ENCODE results near the gene GABBR1.
A peak's percentile ranks its signal among the peaks of the same experiment; 100 is the strongest.

GABBR1 gene

GRCh38 chr6:29524044-29524443, 108.9 kb downstream of the GABBR1 start:
- DNase-seq: no peak

- no peak for DNase-seq
Measured at GRCh38 chr6:29522227-29522626, 110.8 kb downstream of the GABBR1 start.

GRCh38 chr6:29521006-29521680, 111.8 kb downstream of the GABBR1 start:
- DNase-seq: no peak

- DNase-seq: no peak
Measured at GRCh38 chr6:29520232-29520631, 112.8 kb downstream of the GABBR1 start.

GRCh38 chr6:29519291-29520010, 113.5 kb downstream of the GABBR1 start:
- no peak for DNase-seq

GRCh38 chr6:29517728-29518440, 115.1 kb downstream of the GABBR1 start:
- no peak for DNase-seq

GRCh38 chr6:29517245-29517644, 115.7 kb downstream of the GABBR1 start:
- DNase-seq: no peak

GRCh38 chr6:29516108-29516507, 116.9 kb downstream of the GABBR1 start:
- DNase-seq: no peak

GRCh38 chr6:29510746-29511300, 122.2 kb downstream of the GABBR1 start:
- DNase-seq: no peak

GRCh38 chr6:29510202-29510601, 122.8 kb downstream of the GABBR1 start:
- DNase-seq: peak; percentile 54

All from eye (tissue), 1 donor.